OCI-LY1 (cell line): Measurements from ENCODE around the gene PLD2.

Experiments used
- H2AFZ ChIP-seq: fragments of 200-600 bp; sonication (generic), shearing (Covaris generic); 2 replicates; pipeline ENCODE4 v1.6.0; 2014; ENCODE audit warnings: antibody characterized with exemption, mild to moderate bottlenecking, low read length
- H3F3A ChIP-seq: fragments of 200-600 bp; sonication (generic), shearing (Covaris generic); 2 replicates; pipeline ENCODE4 v1.6.0; 2014; ENCODE audit warnings: mild to moderate bottlenecking, antibody characterized with exemption, low read length, moderate library complexity; ENCODE audit not compliant: insufficient read depth
- H3K27ac ChIP-seq: fragments of 200-600 bp; sonication (generic); 2 replicates; pipeline ENCODE4 v1.5.1; 2014; ENCODE audit warnings: low read length, mixed run types, mild to moderate bottlenecking, low read depth; ENCODE audit not compliant: poor library complexity, severe bottlenecking
- H3K27me3 ChIP-seq: fragments of 200-600 bp; sonication (generic); 2 replicates; pipeline ENCODE4 v1.6.0; 2014; ENCODE audit warnings: antibody characterized with exemption, mild to moderate bottlenecking, low read length, moderate library complexity; ENCODE audit not compliant: insufficient read depth
- H3K36me3 ChIP-seq: fragments of 200-600 bp; sonication (generic); 2 replicates; pipeline ENCODE4 v1.6.1; 2014; ENCODE audit warnings: mild to moderate bottlenecking, antibody characterized with exemption, low read length, moderate library complexity, mixed read lengths; ENCODE audit not compliant: insufficient read depth
- H3K4me1 ChIP-seq: fragments of 200-600 bp; sonication (generic); 2 replicates; pipeline ENCODE4 v1.5.1; 2014; ENCODE audit warnings: mild to moderate bottlenecking, low read length, moderate library complexity; ENCODE audit not compliant: insufficient read depth, severe bottlenecking
- H3K4me2 ChIP-seq: fragments of 200-600 bp; sonication (generic), shearing (Covaris generic); 2 replicates; pipeline ENCODE4 v1.6.1; 2014; ENCODE audit warnings: low read length
- H3K4me3 ChIP-seq: fragments of 200-600 bp; sonication (generic); 2 replicates; pipeline ENCODE4 v1.5.1; 2014; ENCODE audit warnings: low read length, low read depth, mild to moderate bottlenecking, mixed read lengths; ENCODE audit not compliant: poor library complexity, severe bottlenecking
- H3K79me2 ChIP-seq: fragments of 200-600 bp; shearing (Covaris generic); 2 replicates; pipeline ENCODE4 v1.6.1; 2016; ENCODE audit warnings: mixed run types, low read length, mixed read lengths; ENCODE audit not compliant: insufficient read depth
- H3K9ac ChIP-seq: fragments of 200-600 bp; sonication (generic), shearing (Covaris generic); 2 replicates; pipeline ENCODE4 v1.6.1; 2014; ENCODE audit warnings: mild to moderate bottlenecking, low read length, mixed read lengths
- H3K9me2 ChIP-seq: fragments of 200-600 bp; sonication (generic), shearing (Covaris generic); 2 replicates; pipeline ENCODE4 v1.6.1; 2014; ENCODE audit warnings: low read depth, mild to moderate bottlenecking, low read length, mixed read lengths
- H3K9me3 ChIP-seq: fragments of 200-600 bp; shearing (Covaris generic); 2 replicates; pipeline ENCODE4 v1.6.1; 2014; ENCODE audit warnings: low read length, mixed read lengths
- H4K20me1 ChIP-seq: fragments of 200-600 bp; sonication (generic), shearing (Covaris generic); 2 replicates; pipeline ENCODE4 v1.6.0; 2016; ENCODE audit warnings: mild to moderate bottlenecking, low read length; ENCODE audit not compliant: insufficient read depth
- EZH2 ChIP-seq: fragments of 200-600 bp; sonication (generic), shearing (Covaris generic); IDR thresholded peaks from 2 replicates; pipeline ENCODE4 v1.8.0; 2017; ENCODE audit warnings: borderline replicate concordance, mixed run types, mild to moderate bottlenecking, antibody characterized with exemption, low read length, moderate library complexity, mixed read lengths
- TF ChIP-seq, protein P1 (sequence below): fragments of 200-600 bp; sonication (generic), shearing (Covaris generic); IDR thresholded peaks from 2 replicates; pipeline ENCODE4 v1.5.1; 2017; ENCODE audit warnings: mild to moderate bottlenecking, antibody characterized with exemption, low read length, moderate library complexity, mixed read lengths

The PLD2 gene

DNA sequence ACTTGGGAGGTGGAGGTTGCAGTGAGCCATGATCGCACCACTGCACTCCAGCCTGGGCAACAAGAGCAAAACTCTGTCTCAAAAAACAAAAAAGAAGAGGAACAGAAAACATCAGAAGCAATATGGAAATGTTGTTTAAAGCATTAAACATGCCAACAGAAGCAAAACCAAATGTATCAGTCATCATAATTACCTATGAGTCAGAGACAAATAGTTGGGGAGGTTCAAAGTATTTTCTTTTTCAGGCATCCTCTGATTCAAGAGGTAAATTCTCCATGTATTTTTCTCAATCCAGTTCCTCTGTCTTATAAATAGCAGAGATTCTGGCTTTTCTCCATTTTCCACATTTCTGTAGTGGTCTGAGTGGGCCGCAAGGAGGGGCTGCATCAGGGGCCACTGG is 37.3 kb upstream of the PLD2 start:
- Histone ChIP-seq H3K79me2 (no peaks in the 10 kb centered on the region), H3K4me1 (no peaks in the 10 kb centered on the region), H3K4me3 (no peak overlapping the region), H3K27ac (no peak overlapping the region), H2AFZ (no peak overlapping the region), H3K9ac (no peak overlapping the region), H4K20me1 (no peaks in the 10 kb centered on the region), H3K27me3 (peaks cover 16% of the 10 kb centered on the region; the same call in 1 of the 2 replicates), H3K4me2 (no peak overlapping the region), H3K9me2 (no peaks in the 10 kb centered on the region), H3K9me3 (no peaks in the 10 kb centered on the region), H3K36me3 (no peaks in the 10 kb centered on the region), H3F3A (no peaks in the 10 kb centered on the region)
- TF ChIP-seq, protein P1, sequence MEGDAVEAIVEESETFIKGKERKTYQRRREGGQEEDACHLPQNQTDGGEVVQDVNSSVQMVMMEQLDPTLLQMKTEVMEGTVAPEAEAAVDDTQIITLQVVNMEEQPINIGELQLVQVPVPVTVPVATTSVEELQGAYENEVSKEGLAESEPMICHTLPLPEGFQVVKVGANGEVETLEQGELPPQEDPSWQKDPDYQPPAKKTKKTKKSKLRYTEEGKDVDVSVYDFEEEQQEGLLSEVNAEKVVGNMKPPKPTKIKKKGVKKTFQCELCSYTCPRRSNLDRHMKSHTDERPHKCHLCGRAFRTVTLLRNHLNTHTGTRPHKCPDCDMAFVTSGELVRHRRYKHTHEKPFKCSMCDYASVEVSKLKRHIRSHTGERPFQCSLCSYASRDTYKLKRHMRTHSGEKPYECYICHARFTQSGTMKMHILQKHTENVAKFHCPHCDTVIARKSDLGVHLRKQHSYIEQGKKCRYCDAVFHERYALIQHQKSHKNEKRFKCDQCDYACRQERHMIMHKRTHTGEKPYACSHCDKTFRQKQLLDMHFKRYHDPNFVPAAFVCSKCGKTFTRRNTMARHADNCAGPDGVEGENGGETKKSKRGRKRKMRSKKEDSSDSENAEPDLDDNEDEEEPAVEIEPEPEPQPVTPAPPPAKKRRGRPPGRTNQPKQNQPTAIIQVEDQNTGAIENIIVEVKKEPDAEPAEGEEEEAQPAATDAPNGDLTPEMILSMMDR: no peak
- TF ChIP-seq EZH2: no peak

DNA sequence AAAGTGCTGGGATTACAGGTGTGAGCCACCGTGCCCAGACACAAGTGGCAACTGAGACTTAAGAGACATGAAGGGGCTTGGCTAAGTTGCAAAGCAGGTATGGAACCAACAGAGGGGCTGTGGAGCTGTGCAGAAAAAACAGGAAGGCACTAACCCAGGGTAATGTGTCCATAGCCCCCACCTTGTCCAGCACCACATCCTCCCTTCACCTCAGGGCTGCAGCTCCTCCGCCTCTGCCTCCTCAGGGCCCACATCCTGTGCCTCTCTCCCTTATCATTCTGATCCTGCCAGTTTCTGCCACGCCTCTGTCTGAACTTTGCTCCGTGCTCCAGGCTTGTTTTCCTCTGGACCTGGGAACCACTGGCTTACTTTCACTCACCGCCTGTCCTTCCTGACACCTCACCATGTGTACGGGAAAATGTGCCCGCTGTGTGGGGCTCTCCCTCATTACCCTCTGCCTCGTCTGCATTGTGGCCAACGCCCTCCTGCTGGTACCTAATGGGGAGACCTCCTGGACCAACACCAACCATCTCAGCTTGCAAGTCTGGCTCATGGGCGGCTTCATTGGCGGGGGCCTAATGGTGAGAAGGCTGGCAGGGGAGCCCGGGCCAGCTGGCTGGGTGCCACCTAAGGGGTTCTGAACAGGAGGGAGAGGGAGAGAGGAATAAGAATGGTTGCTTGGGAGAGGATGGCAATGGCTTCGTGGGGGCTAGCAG is 35.3 kb upstream of the PLD2 start, which contains the start of gene TM4SF5:
TSS of gene TM4SF5 (plus strand) at position 368 of the 716 bp plus-strand sequence. CDS start at position 405, 37 bp downstream.
- H3K36me3 ChIP-seq: no peaks in the 10 kb centered on the region
- peaks cover 24% of the 10 kb centered on the region for H3K27me3 ChIP-seq
- no peak within 1 kb of the TSS for H3K27ac ChIP-seq
- no peaks in the 10 kb centered on the region for H3K79me2 ChIP-seq
- no peak within 1 kb of the TSS for H3K9ac ChIP-seq
- H3K4me2 ChIP-seq: no peak within 1 kb of the TSS
- TF ChIP-seq, protein P1: no peak
- TF ChIP-seq EZH2: no peak
- no peak within 1 kb of the TSS for H2AFZ ChIP-seq
- H3K4me3 ChIP-seq: no peak within 1 kb of the TSS
- H3K4me1 ChIP-seq: no peaks in the 10 kb centered on the region
- no peaks in the 10 kb centered on the region for H4K20me1 ChIP-seq
- H3K9me3 ChIP-seq: no peaks in the 10 kb centered on the region
- H3F3A ChIP-seq: no peaks in the 10 kb centered on the region
- H3K9me2 ChIP-seq: no peaks in the 10 kb centered on the region

DNA sequence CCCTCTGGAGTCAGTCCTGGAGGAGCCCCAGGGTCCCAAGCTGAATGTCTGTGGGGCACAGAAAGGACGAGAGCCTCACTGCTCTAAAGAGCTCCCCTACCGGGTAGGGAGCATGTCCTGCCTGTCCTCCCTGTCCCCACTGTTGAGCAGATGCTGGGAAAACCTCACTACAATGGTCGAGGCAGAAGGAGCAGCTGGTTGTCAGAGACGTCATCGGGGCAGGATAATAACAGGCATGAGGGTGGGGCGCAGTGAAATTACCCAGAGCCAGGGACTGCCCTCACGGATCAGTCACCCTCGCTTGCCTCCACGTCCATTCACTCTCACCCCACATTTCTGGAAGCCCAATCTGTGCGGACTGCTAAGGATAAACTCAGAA is 34.7 kb upstream of the PLD2 start:
- Histone ChIP-seq H3K9ac (no peak overlapping the region), H3K9me2 (no peaks in the 10 kb centered on the region), H3K36me3 (no peaks in the 10 kb centered on the region), H3K27ac (no peak overlapping the region), H3F3A (no peaks in the 10 kb centered on the region), H3K9me3 (no peaks in the 10 kb centered on the region), H3K4me2 (no peak overlapping the region), H4K20me1 (no peaks in the 10 kb centered on the region), H2AFZ (no peak overlapping the region), H3K4me1 (no peaks in the 10 kb centered on the region), H3K4me3 (no peak overlapping the region), H3K27me3 (peaks cover 24% of the 10 kb centered on the region), H3K79me2 (no peaks in the 10 kb centered on the region)
- TF ChIP-seq EZH2: no peak
- TF ChIP-seq, protein P1: no peak
